ENCODE results near the gene DDX4.
"Not testable (repeated sequence)": the region's sequence is repeated elsewhere in the genome, so short reads cannot be mapped to it uniquely, and the experiment has no call there.

Gene DDX4

DNA sequence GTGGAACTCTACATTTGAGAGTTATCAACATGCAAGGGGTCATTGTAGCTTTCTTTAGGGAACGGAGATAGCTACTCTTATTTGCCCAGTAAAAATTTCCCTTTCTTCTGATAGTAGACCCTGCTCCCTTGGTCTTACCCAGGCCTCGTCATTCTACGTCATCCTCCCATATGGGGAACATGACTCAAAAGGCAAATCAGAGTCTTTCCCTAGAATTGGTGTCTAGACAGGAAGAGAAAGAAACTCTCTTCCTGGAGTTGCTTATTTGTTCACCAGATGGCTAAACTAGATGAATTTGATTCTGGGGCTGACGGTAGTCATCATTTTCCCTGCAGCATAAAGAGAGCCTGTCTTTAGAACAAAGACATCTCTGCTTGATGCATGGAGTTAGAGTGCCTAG, 13.6 kb upstream of the DDX4 start:
- DNase-seq (ENCODE audit: low read depth, low spot score): no peak

DNA sequence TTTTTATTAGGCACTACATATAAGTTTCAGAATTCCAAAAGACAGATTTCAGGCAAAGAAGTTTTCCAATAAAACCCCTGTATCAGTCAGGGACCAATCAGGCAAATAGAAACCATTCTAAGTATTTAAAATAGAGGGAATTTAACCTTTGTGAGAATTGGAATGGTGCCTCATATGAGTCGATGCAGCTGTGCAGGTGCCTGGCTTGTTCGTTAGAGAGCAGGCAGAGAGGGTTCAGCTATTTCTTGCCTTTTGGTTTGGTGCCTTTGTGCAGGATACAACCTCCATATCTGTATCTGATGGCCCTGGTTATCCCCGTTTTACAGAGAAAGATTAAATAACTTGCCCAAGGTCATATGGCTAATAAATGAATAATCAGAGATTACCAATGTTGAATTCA, 6.0 kb upstream of the DDX4 start:
- no peak for DNase-seq (ENCODE audit: low read depth, low spot score)

DNA sequence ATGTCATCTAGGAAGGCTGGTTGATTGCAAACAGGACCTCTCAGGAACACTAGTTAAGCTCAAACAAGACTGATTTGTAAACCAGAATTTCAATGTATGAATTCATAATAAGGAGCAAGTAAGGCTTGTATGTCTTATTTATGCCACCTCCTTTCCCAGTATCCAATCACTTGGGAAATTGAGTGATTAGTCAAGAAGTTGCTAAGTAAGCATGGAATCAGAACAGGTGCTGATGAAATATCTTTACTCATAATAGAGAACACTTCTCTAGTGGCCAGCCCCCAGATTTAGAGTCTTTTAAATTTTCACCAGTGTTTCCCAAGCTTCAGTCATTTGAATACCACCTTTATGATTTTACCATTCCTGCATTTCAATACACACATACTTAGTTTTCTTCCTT, 5.3 kb upstream of the DDX4 start:
- no peak for DNase-seq (ENCODE audit: low read depth, low spot score)

DNA sequence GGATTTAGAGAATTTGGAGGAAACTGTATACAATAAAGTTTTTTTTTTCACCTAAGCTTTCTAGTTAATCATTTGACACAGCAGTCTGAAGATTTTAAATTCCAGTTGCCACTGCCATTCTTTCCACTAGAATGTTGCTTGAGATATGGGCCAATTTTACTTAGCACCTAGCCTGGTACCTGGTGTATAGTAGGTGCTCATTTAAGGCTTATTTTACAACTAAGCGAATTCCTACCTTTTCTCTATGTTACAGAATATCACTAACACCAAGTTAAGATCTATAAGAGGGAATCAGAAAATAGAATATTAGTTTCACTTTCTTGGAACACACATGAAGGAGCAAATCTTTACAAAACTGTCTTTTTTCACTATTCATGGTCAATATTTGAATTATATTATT, 3.2 kb upstream of the DDX4 start:
- DNase-seq (ENCODE audit: low read depth, low spot score): no peak

DNA sequence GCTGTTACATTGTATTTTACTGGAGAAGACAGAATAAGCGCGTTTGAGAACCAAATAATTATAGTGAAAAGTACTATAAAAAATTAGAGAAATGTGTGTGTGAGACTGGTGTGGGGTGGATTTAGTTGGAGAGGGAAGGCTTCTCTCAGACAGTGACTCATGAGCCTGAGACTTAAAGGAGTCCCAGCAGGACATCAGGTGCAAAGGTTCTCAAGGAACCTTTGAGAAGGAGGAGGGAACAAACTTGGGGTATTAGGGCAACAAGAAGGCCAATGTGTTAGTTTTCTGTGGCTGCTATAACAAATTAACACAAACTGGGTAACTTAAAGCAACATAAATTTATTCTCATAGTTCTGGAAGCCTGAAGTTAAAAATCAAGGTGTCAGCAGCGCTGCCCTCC, 4.9 kb downstream of the DDX4 start:
- no peak for DNase-seq (ENCODE audit: low read depth, low spot score)

DNA sequence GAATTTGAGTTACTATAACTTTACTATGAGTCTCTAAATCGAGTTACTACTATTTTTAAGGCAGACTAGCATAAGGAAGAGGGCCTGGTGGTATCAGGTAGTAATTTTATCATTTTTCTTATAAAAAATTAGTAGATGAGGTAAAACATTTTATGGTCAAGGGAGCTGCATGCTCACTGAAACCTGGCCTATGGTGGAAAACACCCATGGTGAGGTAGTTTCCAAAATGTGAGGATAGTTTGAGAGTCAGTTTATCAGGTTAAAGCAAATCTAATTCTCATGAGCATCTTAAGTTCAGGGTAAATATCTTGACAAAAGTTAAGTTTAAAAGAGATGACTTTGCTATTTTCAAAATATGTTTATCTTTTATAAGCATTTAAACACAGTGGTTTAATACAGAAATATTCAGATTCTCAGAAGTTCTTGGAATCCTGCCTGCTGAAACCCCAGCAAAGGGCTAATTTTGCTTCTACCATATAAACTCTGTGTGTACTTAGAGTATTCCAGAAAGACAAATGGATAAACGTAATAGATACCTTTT, 10.0 kb downstream of the DDX4 start:
- no peak for DNase-seq (ENCODE audit: low read depth, low spot score)

DNA sequence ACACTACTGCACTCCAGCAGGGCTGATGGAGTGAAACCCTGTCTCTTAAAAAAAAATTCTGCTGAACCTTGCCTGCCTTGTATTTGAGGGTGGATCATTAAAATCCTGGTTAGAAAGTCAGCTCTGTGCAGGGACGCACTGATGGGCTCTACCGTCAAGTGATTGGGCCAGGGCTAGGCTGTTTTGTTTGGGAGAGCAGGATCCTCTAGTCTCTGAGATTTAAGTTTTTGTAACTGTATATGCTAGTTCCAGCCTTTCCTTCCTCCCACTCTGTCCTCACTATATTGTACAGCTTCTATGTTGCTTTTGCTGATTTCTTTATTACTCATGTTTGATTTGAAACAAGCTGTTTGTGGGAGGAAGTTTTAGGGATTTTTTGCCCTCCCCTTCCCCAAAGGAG, 11.5 kb downstream of the DDX4 start:
- no peak for DNase-seq (ENCODE audit: low read depth, low spot score)

DNA sequence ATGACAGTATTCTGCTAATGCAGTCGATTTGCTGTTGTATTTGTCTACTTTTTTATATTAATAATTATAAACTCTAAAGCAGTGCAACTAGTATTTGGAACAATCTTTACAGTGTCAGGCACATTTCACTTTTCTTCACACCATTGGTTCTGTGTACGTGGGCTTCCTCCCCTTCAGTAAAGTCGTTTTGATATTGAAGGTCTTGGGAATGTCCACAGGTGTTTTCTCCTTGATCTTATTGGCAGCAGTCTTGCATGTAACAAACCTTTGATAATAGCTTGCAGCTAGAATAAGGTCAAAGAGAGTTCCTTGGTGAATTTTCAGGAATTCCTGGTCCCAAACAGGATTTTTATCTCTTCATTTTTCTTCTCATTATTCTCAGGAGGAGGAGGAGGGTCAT, 12.2 kb downstream of the DDX4 start:
- DNase-seq (ENCODE audit: low read depth, low spot score): no peak

DNA sequence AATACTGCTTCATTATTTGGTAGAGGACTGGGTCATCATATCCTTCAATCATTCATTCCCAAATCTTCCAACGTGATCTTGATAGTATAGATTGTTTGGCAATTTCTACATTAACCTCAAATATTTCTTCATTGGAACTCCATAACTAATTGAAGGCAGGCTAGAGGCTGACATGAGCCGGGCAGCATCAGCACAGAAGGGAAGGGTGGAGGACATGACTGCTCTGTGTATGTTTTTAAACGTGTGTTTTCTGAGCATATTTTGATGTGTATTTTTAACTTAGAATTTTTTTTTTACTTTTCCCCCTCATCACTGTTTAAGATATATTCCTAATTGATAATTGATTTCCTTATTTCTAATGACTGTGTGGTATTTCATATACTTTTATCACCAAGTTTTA, 12.6 kb downstream of the DDX4 start:
- no peak for DNase-seq (ENCODE audit: low read depth, low spot score)

DNA sequence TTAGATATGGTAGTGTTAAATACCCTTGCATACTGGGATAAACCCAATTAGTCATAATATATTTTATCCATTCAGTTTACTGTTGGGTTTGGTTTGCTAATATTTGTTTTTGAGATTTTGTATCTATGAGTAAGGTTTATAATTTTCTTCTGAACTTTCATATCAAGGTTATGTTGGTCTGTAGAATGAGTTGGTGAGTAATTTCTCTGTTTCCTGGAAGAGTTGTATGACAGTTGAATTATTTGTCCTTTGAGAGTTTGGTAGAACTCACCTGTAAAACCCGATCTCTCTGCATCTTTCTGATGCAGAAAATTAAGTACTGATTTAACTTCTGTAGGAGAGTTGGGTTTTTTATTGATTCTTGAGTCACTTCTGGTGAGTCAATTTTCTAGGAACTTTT, 20.4 kb downstream of the DDX4 start:
- no peak for DNase-seq (ENCODE audit: low read depth, low spot score)

DNA sequence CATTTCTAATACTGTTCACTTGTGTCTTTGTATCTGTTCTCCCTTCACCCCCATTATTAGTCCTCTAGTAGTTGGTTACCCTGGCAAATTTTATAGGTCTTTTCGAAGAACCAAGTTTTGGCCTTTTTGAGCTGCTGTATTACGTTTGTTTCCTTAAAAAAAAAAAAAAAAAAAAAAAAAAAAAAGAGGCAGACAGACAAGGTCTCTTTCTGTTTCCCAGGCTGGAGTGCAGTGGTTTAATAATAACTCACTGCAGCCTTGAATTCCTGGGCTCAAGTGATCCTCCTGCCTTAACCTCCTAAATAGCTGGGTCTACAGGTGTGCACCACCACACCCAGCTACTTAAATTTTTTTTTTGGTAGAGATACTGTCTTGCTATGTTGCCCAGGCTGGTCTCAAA, 20.9 kb downstream of the DDX4 start:
- DNase-seq (ENCODE audit: low read depth, low spot score): no peak

DNA sequence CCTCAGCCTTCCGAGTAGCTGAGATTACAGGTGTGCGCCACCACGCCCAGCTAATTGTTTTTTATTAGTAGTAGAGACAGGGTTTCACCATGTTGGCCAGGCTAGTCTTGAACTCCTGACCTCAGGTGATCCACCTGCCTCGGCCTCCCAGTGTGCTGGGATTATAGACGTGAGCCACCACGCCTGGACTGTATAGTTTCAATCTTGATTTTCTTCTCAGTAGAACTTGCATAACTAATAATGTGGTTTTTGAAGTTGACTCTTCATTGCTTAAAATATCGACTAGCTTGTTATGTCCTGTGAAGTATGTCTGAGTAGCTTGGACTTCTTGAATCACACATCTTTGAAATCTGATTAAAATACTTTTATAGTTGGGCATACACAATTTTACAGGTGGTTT, 23.9 kb downstream of the DDX4 start:
- DNase-seq (ENCODE audit: low read depth, low spot score): not testable (repeated sequence)

DNA sequence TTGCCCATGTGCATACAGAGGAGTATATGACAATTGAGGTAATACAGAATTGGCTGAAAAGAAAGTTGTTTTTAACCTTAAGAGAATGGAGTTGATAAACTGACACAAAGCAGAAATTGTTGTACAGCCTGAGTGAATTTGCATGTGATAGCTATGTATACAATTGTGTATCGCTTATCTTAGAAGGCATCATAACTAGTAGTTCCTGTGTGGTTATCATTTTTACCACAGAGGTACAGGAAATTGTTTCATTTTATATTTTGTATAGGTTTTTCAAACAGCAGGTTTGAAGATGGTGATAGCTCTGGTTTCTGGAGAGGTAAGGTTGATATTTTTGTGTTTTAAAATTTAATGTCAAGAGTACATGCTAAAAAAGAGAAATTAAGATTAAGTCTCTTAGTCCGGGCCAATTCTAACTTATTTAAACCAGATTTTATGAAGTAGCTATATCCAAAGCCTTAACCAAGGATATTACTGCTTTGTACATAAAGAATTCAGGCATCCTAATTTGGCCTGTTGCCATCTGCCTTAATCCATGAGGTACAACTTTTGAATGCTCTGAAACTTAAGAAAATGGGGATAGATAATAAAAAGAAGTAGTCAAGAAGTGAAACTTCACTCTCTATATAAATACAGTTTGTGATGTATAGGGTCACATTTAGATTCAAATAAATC, 26.0 kb downstream of the DDX4 start:
- DNase-seq (ENCODE audit: low read depth, low spot score): no peak

DNA sequence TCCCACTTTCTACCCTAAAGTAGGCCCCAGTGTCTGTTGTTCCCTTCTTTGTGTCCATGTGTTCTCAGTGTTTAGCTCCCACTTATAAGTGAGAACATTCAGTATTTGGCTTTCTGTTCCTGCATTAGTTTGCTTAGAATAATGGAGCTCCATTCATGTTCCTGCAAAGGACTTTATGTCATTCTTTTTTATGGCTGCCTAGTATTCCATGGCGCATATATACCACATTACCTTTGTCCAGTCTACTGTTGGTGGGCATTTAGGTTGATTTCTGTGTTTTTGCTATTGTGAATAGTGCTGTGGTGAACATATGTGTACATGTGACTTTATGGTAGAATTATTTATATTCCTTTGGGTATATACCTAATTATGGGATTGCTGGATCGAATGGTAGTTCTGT, 30.4 kb downstream of the DDX4 start:
- DNase-seq (ENCODE audit: low read depth, low spot score): no peak

DNA sequence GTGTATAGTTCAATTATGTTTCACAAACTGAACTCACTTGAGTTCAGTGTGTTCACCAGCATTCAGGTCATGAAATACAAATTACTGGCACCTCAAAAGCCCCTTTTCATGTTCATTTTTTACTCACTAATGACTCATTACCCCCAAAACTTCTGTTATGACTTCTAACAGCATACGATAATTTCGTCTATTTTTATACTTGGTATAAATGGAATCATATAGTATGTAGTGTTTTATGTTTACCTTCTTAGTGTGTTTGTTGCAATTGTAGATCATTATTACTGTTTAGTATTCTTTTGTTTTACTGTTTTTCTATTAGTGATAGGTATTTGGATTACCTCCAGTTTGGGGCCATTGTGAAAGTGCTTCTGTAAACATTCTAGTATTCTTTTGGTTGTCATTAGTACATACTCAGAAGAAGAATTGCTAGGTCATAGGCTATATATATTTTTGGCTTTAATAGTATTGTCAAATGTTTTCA, 33.4 kb downstream of the DDX4 start:
- no peak for DNase-seq (ENCODE audit: low read depth, low spot score)

DNA sequence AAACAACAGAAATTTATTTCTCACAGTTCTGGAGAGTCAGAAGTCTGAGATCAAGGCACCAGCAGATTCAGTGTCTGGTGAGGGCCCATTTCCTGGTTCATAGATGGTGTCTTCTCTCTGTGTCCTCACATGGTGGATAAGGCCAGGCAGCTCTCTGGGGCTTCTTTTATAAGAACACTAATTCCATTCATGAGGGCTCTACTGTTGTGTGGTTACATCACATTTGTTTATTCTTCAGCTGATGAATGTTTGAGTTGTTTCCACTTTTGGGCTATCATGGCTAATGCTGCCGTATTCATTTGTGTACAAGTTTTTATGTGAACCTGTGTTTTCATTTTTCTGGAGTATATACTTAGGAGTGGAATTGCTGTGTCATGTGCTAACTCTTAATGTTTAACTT, 35.2 kb downstream of the DDX4 start:
- DNase-seq (ENCODE audit: low read depth, low spot score): no peak

DNA sequence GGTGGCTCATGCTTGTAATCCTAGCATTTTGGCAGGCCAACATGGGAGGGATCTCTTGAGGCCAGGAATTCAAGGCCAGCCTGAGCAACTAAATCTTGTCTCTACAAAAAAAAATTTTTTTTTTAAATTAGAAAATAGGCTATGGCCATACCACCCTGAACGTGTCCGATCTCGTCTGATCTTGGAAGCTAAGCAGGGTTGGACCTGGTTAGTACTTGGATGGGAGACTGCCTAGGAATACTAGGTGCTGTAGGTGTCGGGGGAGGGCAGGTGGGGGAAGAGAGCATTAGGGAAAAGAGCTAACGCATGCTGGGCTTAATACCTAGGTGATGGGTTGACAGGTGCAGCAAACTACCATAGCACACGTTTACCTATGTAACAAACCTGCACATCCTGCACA, 39.5 kb downstream of the DDX4 start:
- no peak for DNase-seq (ENCODE audit: low read depth, low spot score)

DNA sequence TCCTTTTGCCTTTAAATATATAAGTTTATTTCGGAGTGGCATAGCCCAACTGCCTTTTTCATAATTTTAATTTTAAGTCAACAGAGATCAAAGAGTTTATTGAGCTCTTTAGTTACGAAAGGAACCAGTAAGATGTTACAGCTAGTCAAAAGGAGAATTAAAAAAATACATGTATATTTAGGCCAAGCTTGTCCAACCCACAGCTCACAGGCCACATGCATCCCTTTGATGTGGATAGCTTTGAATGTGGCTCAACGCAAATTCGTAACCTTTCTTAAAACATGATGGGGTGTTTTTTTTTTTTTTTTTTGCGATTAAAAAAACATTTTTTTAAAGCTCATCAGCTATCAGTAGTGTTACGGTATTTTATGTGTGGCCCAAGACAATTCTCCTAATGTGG, 63.1 kb downstream of the DDX4 start:
- no peak for DNase-seq (ENCODE audit: low read depth, low spot score)

DNA sequence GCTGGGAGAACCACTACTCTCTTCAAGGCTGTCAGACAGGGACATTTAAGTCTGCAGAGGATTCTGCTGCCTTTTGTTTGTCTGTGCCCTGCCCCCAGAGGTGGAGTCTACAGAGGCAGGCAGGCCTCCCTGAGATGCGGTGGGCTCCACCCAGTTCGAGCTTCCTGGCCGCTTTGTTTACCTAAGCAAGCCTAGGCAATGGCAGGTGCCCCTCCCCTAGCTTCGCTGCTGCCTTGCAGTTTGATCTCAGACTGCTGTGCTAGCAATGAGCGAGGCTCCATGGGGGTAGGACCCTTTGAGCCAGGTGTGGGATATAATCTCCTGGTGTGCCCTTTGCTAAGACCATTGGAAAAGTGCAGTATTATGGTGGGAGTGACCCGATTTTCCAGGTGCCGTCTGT, 71.0 kb downstream of the DDX4 start:
- not testable (repeated sequence) for DNase-seq (ENCODE audit: low read depth, low spot score)

DNA sequence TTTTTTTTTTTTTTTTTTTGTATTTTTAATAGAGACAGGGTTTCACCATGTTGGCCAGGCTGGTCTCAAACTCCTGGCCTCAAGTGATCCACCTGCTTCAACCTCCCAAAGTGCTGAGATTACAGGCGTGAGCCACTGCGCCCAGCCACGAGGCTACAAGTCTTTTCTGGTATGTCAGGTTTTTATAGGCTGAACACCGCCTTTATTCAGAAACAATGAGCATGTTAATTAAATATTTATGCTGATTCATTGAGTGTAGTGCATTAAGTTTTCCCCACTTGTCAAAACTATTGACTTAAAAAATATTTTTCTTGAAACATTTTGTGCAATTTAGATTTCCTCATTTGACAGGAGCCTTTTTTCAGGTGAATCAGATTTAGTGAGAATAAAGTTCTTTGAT, 78.1 kb downstream of the DDX4 start:
- not testable (repeated sequence) for DNase-seq (ENCODE audit: low read depth, low spot score)

DNA sequence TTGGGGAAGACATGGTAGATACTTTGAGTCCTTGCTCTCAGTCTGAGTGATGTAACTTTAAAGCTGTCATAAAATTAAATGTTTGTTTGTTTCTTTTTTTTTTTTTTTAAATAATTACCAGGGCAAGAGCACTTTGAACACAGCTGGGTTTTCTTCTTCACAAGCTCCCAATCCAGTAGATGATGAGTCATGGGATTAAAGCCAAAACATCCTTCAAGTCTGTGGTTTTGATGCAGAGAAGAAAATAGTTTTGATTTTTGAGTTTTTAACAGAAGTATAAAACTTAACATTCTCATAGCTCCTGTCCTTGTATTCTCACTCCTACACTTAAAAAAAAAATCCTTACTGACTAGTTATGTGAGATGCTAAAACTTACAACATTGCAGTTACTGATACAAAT, 78.5 kb downstream of the DDX4 start:
- no peak for DNase-seq (ENCODE audit: low read depth, low spot score)

DNA sequence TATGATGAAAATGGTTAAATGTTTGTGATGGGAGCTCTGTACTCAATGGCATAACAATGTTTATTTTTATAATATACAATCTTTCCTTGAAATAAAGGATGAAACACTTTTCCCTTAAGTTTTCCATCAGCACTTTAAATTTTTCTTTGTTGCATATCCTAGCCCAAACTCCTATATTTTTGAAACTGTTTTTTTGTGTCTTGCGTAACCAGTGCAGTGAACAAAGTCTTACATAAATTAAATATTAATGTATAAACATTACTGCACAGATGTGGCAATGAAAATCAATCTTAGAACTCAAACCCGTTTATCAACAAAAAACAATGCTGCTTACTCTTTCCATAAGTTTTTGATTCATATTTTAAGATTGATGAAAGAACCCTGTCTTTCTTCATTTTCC, 79.2 kb downstream of the DDX4 start:
- no peak for DNase-seq (ENCODE audit: low read depth, low spot score)

DNA sequence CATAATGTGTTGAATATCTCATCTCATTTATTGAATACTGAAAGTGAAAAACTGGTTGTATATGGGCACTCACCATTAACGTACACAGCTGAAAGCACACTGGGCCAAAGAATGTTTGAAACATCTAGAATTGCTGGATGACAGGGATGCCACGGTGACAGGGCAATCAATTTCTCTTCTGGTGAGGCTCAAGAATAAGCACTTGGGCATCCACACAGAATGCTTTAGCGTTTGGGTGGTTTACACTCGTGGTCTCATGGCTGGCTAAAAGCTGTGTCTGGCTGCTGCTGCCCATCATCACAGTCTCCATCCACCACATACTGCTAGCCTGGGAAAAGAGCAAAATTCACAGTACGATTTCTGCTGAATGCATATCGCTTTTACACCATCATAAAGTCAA, 82.6 kb downstream of the DDX4 start:
- no peak for DNase-seq (ENCODE audit: low read depth, low spot score)
